ENCODE results near the gene ZNF385C. TPM values are rescaled to one million over a fixed set of nuclear protein-coding genes. Genes with fewer than 3 reads are reported as not detected.
A peak's percentile ranks its signal among the peaks of the same experiment; 100 is the strongest.

The ZNF385C gene
- total RNA-seq, 1 donor from 2014 or later = 2.9 TPM

DNA sequence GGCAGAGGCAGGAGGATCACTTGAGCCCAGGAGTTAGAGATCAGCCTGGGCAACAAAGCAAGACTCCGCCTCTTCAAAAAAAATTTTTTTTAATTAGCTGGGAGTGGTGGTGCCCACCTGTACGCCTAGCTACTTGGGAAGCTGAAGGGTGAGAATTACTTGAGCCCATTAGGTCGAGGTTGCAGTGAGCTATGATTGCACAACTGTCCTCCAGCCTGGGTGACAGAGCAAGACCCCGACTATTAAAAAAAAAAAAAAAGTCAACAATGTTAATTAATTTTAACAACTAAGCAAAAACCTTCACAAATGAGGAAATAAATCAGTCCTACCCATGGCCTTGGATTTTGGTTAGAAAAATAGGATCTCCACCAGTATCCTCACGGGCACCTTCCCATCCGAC is 8.9 kb upstream of the ZNF385C start:
- no peaks in the 10 kb centered on the region for H3K9me3 Mint-ChIP-seq
- DNase-seq (ENCODE audit: low spot score in 2 of 2, unreplicated experiment in 2 of 2) = no peak
- H3K36me3 Mint-ChIP-seq = no peaks in the 10 kb centered on the region
- peaks cover 5% of the 10 kb centered on the region for H3K4me1 Mint-ChIP-seq
- no peak overlapping the region for H3K27ac Mint-ChIP-seq
- H3K27me3 Mint-ChIP-seq (ENCODE audit: low read depth) = peaks cover 34% of the 10 kb centered on the region
- peak overlapping the region; percentile 44 for H3K4me3 Mint-ChIP-seq
- TF ChIP-seq, protein P1, sequence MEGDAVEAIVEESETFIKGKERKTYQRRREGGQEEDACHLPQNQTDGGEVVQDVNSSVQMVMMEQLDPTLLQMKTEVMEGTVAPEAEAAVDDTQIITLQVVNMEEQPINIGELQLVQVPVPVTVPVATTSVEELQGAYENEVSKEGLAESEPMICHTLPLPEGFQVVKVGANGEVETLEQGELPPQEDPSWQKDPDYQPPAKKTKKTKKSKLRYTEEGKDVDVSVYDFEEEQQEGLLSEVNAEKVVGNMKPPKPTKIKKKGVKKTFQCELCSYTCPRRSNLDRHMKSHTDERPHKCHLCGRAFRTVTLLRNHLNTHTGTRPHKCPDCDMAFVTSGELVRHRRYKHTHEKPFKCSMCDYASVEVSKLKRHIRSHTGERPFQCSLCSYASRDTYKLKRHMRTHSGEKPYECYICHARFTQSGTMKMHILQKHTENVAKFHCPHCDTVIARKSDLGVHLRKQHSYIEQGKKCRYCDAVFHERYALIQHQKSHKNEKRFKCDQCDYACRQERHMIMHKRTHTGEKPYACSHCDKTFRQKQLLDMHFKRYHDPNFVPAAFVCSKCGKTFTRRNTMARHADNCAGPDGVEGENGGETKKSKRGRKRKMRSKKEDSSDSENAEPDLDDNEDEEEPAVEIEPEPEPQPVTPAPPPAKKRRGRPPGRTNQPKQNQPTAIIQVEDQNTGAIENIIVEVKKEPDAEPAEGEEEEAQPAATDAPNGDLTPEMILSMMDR (IDR thresholded peaks at IDR 0.05; ENCODE audit: unreplicated experiment) = no peak

DNA sequence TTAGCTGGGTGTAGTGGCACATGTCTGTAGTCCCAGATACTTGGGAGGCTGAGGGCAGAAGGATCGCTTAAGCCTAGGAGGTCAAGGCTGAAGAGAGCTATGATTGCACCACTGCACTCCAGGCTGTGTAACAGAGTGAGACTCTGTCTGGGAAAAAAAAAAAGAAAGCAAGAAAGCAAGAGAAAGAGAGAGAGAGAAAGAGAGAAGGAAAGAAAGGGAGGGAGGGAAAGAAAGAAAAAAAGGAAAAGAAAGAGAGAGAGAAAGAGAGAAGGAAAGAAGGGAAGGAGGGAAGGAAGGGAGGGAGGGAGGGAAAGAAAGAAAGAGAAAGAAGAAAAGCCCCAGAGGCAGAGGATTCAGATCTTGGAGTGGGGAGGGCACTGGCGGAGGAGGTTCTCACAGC is 7.7 kb upstream of the ZNF385C start:
- Mint-ChIP-seq H3K27me3 (ENCODE audit: low read depth) (peaks cover 38% of the 10 kb centered on the region), H3K36me3 (no peaks in the 10 kb centered on the region), H3K4me3 (no peak overlapping the region), H3K4me1 (peaks cover 2% of the 10 kb centered on the region), H3K27ac (no peak overlapping the region), H3K9me3 (no peaks in the 10 kb centered on the region)
- DNase-seq (ENCODE audit: low spot score in 2 of 2, unreplicated experiment in 2 of 2) = no peak
- TF ChIP-seq, protein P1 (IDR thresholded peaks at IDR 0.05; ENCODE audit: unreplicated experiment) = no peak

DNA sequence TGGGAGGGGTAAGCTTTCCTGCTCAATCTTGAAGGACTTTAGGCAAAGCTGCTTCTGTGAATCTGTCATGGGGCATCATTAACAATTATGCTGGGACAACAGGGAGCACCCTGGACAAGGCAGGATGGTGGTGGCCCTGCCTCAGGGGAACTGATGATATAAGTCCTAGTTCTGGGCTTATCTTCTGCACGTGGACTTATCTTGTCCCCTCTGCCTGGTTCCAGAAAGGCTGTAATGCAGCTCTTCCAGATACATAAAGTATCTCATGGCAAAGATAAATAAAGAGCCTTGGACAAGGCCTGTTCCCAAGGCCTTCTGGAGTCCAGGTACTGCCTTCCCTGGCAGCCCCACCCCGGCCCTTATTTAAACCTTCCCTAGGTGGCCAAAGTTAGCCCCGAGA is 6.0 kb upstream of the ZNF385C start:
- no peak for DNase-seq (ENCODE audit: low spot score in 2 of 2, unreplicated experiment in 2 of 2)
- TF ChIP-seq, protein P1 (IDR thresholded peaks at IDR 0.05; ENCODE audit: unreplicated experiment) = no peak
- Mint-ChIP-seq H3K27ac (no peak overlapping the region), H3K4me3 (no peak overlapping the region), H3K36me3 (no peaks in the 10 kb centered on the region), H3K4me1 (peaks cover 2% of the 10 kb centered on the region), H3K9me3 (no peaks in the 10 kb centered on the region), H3K27me3 (ENCODE audit: low read depth) (peaks cover 40% of the 10 kb centered on the region)

DNA sequence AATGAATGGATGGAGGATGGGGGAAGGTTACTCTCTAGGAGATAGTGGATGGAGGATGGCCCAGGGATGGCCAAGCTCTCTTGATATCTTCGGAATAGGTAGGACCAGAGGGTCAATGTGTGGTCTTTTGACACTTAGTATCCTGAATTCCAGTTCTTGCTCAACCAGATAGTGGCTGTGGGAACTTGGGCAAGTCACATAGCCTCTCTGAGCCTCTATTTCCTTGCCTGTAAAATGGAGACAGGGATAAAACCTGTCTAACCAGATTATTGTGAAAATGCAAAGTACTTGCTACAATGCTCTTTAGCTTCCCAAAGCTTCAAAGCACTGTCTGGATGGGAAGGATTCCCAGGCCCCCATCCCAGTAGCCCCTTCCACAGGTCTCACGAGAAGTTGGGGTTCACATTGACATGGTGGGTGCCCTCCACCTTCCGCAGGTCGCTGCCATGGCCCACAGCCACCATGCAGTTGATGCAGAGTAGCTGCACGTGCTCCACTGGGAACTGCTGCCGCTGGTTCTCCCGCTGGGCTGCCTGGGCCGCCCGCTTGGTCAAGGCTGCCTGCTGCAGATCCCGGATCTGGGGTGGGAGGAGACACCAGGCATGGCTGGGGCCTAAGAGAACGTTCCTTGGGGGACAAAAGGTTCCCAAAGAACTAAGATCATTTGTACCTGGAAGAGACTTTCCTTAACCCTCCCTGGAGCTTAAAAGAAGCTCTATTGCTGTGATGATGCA is 5.1 kb upstream of the ZNF385C start:
- Mint-ChIP-seq H3K4me1 (peaks cover 2% of the 10 kb centered on the region), H3K4me3 (no peak overlapping the region), H3K27me3 (ENCODE audit: low read depth) (peaks cover 47% of the 10 kb centered on the region), H3K9me3 (no peaks in the 10 kb centered on the region), H3K36me3 (no peaks in the 10 kb centered on the region), H3K27ac (no peak overlapping the region)
- no peak for DNase-seq (ENCODE audit: low spot score in 2 of 2, unreplicated experiment in 2 of 2)
- TF ChIP-seq, protein P1 (IDR thresholded peaks at IDR 0.05; ENCODE audit: unreplicated experiment) = no peak

DNA sequence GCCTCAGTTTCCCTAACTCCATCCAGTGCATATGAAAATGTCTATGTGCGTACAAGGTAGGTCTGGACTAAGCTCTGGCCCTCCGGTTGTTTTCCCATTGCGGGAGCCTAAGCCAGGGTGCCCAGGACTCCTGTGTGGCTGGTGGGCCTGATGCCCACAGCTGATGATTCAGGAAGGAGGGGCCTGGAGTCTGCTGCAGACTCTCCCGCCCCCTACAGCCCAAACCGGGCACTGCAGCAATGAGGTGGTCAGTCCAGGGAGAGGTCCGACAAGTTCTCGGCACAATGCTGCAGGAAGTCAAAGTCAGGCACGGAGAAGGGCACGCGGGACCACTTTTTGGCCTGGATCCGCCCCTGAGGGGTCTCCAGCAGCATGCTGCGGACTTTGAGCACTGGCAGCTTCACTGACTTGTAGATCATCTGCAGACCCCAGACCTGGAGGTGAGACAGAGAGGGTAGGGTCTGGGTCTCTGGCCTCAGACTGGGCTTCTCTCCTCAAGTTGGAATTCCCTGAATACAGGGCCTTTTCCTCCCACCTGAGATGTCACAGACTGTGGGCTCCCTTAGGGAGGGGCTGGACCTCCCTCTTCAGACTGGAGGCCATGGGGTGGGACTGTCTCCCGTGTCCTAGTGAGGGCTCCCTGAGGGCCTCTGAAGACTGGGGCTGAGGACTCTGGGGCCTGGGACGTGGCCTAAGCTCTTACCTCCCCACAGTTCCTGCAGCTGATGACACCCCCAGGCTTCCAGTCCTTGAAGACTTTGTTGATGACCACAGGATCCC is 3.4 kb upstream of the ZNF385C start:
- TF ChIP-seq, protein P1 (IDR thresholded peaks at IDR 0.05; ENCODE audit: unreplicated experiment) = peak; percentile 80
- Mint-ChIP-seq H3K36me3 (no peaks in the 10 kb centered on the region), H3K4me1 (peaks cover 10% of the 10 kb centered on the region), H3K4me3 (no peak overlapping the region), H3K9me3 (no peaks in the 10 kb centered on the region), H3K27me3 (ENCODE audit: low read depth) (peaks cover 51% of the 10 kb centered on the region), H3K27ac (no peak overlapping the region)
- peak in 1 of 2 experiments; percentile 75 for DNase-seq (ENCODE audit: low spot score in 2 of 2, unreplicated experiment in 2 of 2)
